Vagina (tissue), 2 donors: ENCODE results near the gene MAD1L1. TPM values are rescaled to one million over a fixed set of nuclear protein-coding genes. Genes with fewer than 3 reads are reported as not detected.
"Not testable (repeated sequence)": the region's sequence is repeated elsewhere in the genome, so short reads cannot be mapped to it uniquely, and the experiment has no call there.

Experiments
- DNase-seq, 2 donors: peaks; one replicate each; pipeline ENCODE4 v3.0.0-alpha.2; 2017; ENCODE audit errors: extremely low spot score in 2 of 2
- H3K27ac ChIP-seq: fragments of 200-600 bp; sonication (generic); one replicate; pipeline ENCODE4 v1.5.1; 2019
- H3K27me3 ChIP-seq: fragments of 200-600 bp; sonication (generic); one replicate; pipeline ENCODE4 v1.5.1; 2019
- H3K36me3 ChIP-seq, 2 donors: fragments of 200-600 bp; sonication (generic); one replicate each; pipeline ENCODE4 v1.5.1; 2017 to 2019
- H3K4me1 ChIP-seq: fragments of 200-600 bp; sonication (generic); one replicate; pipeline ENCODE4 v1.5.1; 2019
- H3K4me3 ChIP-seq, 2 donors: fragments of 200-600 bp; sonication (generic); 1 replicate in 1 of 2; 2 replicates in 1 of 2; pipeline ENCODE4 v1.5.1; 2016 to 2019
- H3K9me3 ChIP-seq: fragments of 200-600 bp; sonication (generic); one replicate; pipeline ENCODE4 v1.5.1; 2019
- CTCF ChIP-seq, 3 experiments: fragments of 450-650 bp in 2 of 3; fragments of 200-600 bp in 1 of 3; sonication (generic) in 1 of 3; IDR thresholded peaks; one replicate each; pipeline ENCODE4 v1.5.1; 2017 to 2019; ENCODE audit warnings: antibody characterized with exemption in 3 of 3, mild to moderate bottlenecking in 2 of 3, moderate library complexity in 2 of 3
- POLR2A ChIP-seq, 2 donors: fragments of 450-650 bp; IDR thresholded peaks; one replicate each; pipeline ENCODE4 v1.6.1; 2017; ENCODE audit warnings: antibody characterized with exemption in 2 of 2, mild to moderate bottlenecking in 2 of 2, moderate library complexity in 2 of 2
- POLR2AphosphoS5 ChIP-seq, 2 donors: sonication (generic); formaldehyde crosslinking; IDR thresholded peaks; one replicate each; pipeline ENCODE4 v1.9.0; 2017; ENCODE audit warnings: antibody characterized with exemption in 2 of 2, mild to moderate bottlenecking in 2 of 2, low read depth in 1 of 2; ENCODE audit not compliant: insufficient read depth in 1 of 2
- intact Hi-C: fragments of 100-400 bp; cut with DNase I; formaldehyde crosslinking; loops from one replicate; pipeline ENCODE4 v1.15.1; 2023
- total RNA-seq: library from RNA; depleted of rRNA; stranded (reverse); fragments of >200 nt; gene quantifications from one replicate; pipeline ENCODE4 v1.2.3, GENCODE V29; 2016

MAD1L1 gene
- total RNA-seq, 1 donor from 2014 or later = 62.4 TPM

GRCh38 chr7:2272031-2272430 lies 39.3 kb upstream of the MAD1L1 start:
- no peak for TF ChIP-seq CTCF (IDR thresholded peaks at IDR 0.05)
- no peak for TF ChIP-seq POLR2A (IDR thresholded peaks at IDR 0.05)
- no peak for TF ChIP-seq POLR2AphosphoS5 (IDR thresholded peaks at IDR 0.05; ENCODE audit: insufficient read depth in 1 of 2, low read depth in 1 of 2)
- peaks cover 6% of the 10 kb centered on the region for H3K4me1 ChIP-seq
- H3K36me3 ChIP-seq = peaks cover 0 to 10% of the 10 kb centered on the region in 2 donors
- no peak overlapping the region for H3K27ac ChIP-seq
- H3K9me3 ChIP-seq = no peaks in the 10 kb centered on the region
- no peaks in the 10 kb centered on the region for H3K27me3 ChIP-seq
- DNase-seq = no peak
- intact Hi-C loops = no loop called here
- H3K4me3 ChIP-seq = no peak overlapping the region

GRCh38 chr7:2271273-2272026 lies 38.7 kb upstream of the MAD1L1 start:
- no peak overlapping the region for H3K4me3 ChIP-seq
- TF ChIP-seq POLR2AphosphoS5 (IDR thresholded peaks at IDR 0.05; ENCODE audit: insufficient read depth in 1 of 2, low read depth in 1 of 2) (no peak), CTCF (IDR thresholded peaks at IDR 0.05) (no peak), POLR2A (IDR thresholded peaks at IDR 0.05) (no peak)
- peaks cover 0 to 10% of the 10 kb centered on the region in 2 donors for H3K36me3 ChIP-seq
- H3K4me1 ChIP-seq = peaks cover 6% of the 10 kb centered on the region
- H3K27me3 ChIP-seq = no peaks in the 10 kb centered on the region
- H3K27ac ChIP-seq = no peak overlapping the region
- no peak for DNase-seq
- intact Hi-C loops = no loop called here
- no peaks in the 10 kb centered on the region for H3K9me3 ChIP-seq

GRCh38 chr7:2270495-2270894 lies 37.8 kb upstream of the MAD1L1 start:
- Histone ChIP-seq H3K9me3 (no peaks in the 10 kb centered on the region), H3K36me3 (peaks cover 0 to 10% of the 10 kb centered on the region in 2 donors), H3K4me3 (no peak overlapping the region), H3K27me3 (no peaks in the 10 kb centered on the region), H3K27ac (no peak overlapping the region), H3K4me1 (peaks cover 6% of the 10 kb centered on the region)
- TF ChIP-seq POLR2AphosphoS5 (IDR thresholded peaks at IDR 0.05; ENCODE audit: insufficient read depth in 1 of 2, low read depth in 1 of 2) (no peak), POLR2A (IDR thresholded peaks at IDR 0.05) (no peak), CTCF (IDR thresholded peaks at IDR 0.05) (no peak)
- no peak for DNase-seq
- intact Hi-C loops = no loop called here

- DNase-seq = no peak
- Histone ChIP-seq H3K4me1 (peaks cover 6% of the 10 kb centered on the region), H3K36me3 (peaks cover 0 to 10% of the 10 kb centered on the region in 2 donors), H3K27ac (no peak overlapping the region), H3K4me3 (no peak overlapping the region), H3K27me3 (no peaks in the 10 kb centered on the region), H3K9me3 (no peaks in the 10 kb centered on the region)
- TF ChIP-seq POLR2A (IDR thresholded peaks at IDR 0.05) (no peak), CTCF (IDR thresholded peaks at IDR 0.05) (no peak), POLR2AphosphoS5 (IDR thresholded peaks at IDR 0.05; ENCODE audit: insufficient read depth in 1 of 2, low read depth in 1 of 2) (no peak)
- intact Hi-C loops = no loop called here
These were observed 37.3 kb upstream of the MAD1L1 start for GRCh38 chr7:2269991-2270460.

- H3K4me3 ChIP-seq, H3K27me3 ChIP-seq, H3K9me3 ChIP-seq, H3K4me1 ChIP-seq, intact Hi-C loops, DNase-seq, H3K36me3 ChIP-seq, H3K27ac ChIP-seq: not testable (repeated sequence)
These were observed 36.6 kb upstream of the MAD1L1 start for GRCh38 chr7:2269089-2269990.
